GM10248 (cell line): ENCODE data around the gene FMNL2.

ENCODE experiments used
- CTCF ChIA-PET: fragments of 300-600 bp; sonication (Branson Sonifier 250); formaldehyde crosslinking; extraction: SDS; loops from one replicate; lab custom pipeline; 2021; ENCODE audit warnings: antibody characterized with exemption; lab: Yijun Ruan, JAX
- POLR2A ChIA-PET: fragments of 350-650 bp; sonication (Branson Sonifier 250); formaldehyde crosslinking; extraction: SDS; loops from one replicate; lab custom pipeline; 2020; ENCODE audit warnings: antibody characterized with exemption; lab: Yijun Ruan, JAX
- DNase-seq: peaks from one replicate; pipeline ENCODE4 v3.0.0; 2012; ENCODE audit errors: extremely low spot score
- TF ChIP-seq, protein P1 (sequence below): IDR thresholded peaks from 2 replicates; pipeline ENCODE4 v1.5.1; 2012; ENCODE audit warnings: mild to moderate bottlenecking, low read depth; ENCODE audit errors: extremely low read depth, missing control alignments, control extremely low read depth

FMNL2 gene

DNA sequence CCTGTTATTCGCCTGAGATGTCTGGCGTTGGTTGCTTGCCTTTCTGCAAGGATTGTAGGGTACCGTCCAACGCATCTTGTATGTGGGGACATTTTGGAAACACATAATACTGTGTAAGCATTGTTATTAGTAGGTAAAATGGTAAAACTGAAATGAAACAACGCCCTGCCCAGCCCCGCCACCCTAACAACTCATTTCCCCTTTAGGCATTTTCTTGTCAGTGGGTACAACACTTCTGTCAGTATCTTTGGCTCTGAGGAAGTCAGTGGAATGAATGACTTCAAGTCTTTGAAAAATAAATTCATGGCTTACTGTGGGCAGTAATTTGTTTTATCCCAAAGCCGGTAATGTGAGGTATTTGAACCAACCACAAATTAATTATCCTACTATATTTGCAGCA, 86.0 kb downstream of the FMNL2 start:
- TF ChIP-seq, protein P1, sequence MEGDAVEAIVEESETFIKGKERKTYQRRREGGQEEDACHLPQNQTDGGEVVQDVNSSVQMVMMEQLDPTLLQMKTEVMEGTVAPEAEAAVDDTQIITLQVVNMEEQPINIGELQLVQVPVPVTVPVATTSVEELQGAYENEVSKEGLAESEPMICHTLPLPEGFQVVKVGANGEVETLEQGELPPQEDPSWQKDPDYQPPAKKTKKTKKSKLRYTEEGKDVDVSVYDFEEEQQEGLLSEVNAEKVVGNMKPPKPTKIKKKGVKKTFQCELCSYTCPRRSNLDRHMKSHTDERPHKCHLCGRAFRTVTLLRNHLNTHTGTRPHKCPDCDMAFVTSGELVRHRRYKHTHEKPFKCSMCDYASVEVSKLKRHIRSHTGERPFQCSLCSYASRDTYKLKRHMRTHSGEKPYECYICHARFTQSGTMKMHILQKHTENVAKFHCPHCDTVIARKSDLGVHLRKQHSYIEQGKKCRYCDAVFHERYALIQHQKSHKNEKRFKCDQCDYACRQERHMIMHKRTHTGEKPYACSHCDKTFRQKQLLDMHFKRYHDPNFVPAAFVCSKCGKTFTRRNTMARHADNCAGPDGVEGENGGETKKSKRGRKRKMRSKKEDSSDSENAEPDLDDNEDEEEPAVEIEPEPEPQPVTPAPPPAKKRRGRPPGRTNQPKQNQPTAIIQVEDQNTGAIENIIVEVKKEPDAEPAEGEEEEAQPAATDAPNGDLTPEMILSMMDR: no peak
- DNase-seq: no peak
- POLR2A ChIA-PET: no interaction called here
- CTCF ChIA-PET: interaction anchor here (1.4 to 1.9 kb wide), 2 partner anchors 10 to 42 kb away, joined by 3 to 7 read pairs; no protein-coding TSS in a partner anchor

DNA sequence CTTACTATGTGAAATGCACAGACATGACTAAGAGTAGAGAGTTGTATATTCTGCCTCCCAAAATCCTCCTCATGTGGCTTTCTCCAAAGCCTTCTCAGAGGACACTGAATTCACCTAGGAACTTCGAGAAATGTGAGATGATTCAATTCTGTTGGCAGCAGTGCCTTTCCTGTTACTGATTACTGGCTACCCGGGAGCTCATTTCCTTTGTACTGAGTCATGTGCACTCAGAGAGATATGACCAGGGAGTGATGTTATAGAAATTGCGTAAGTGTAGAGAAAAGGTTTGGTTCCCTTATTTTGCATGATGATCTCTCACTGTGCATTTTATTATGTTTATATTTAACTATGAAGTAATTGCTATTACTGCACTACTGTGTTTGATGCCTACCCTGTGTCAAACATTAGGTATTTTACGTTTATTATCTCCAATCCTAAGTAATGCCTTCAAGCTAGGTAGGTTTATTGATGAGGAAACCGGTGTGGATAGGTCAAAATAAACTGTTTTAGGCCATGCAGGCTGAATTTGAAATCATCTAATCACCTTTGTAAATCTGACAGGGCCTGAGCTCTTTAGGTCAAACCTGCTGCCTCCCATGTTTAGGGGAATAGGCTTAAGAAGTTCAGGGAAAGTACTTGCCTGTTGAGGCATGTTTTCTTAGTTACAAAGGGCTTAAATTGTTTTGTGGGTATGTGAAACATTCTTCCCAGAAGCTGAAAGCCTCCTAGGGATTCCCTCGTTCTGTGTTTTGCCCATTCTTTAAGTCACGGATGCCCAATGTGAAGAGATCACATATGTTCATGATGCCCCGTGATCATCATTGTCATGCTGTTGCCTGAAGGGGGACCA, 86.8 kb downstream of the FMNL2 start:
- ChIA-PET POLR2A (no interaction called here), CTCF (interaction anchor here (1.1 to 1.9 kb wide), 2 partner anchors 11 to 16 kb away, joined by 3 to 7 read pairs; no protein-coding TSS in a partner anchor)
- no peak for DNase-seq
- TF ChIP-seq, protein P1: no peak

DNA sequence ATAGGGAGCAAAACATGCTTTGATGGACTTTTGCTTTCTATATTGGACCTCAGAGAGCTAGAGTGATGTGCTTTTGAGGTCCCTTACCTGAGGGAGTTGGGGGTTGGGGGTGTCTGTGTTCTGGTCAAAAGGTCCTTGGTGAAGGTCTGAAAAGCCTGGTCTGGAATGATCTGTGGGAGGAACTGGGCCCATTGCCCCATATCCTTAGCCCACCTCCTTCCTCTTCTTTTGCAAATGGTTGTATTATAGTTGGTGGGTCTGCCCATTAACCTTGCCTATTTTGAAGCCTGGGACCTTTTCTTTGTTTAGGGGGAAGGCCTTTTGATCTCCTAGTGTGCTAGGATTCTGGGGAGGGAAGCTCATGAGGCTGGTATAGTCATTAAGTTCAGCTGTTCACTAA, 88.7 kb downstream of the FMNL2 start:
- DNase-seq: no peak
- ChIA-PET CTCF (interaction anchor here (0.9 to 1.2 kb wide), 2 partner anchors 9 to 15 kb away, joined by 3 to 4 read pairs; no protein-coding TSS in a partner anchor), POLR2A (no interaction called here)
- TF ChIP-seq, protein P1: no peak

DNA sequence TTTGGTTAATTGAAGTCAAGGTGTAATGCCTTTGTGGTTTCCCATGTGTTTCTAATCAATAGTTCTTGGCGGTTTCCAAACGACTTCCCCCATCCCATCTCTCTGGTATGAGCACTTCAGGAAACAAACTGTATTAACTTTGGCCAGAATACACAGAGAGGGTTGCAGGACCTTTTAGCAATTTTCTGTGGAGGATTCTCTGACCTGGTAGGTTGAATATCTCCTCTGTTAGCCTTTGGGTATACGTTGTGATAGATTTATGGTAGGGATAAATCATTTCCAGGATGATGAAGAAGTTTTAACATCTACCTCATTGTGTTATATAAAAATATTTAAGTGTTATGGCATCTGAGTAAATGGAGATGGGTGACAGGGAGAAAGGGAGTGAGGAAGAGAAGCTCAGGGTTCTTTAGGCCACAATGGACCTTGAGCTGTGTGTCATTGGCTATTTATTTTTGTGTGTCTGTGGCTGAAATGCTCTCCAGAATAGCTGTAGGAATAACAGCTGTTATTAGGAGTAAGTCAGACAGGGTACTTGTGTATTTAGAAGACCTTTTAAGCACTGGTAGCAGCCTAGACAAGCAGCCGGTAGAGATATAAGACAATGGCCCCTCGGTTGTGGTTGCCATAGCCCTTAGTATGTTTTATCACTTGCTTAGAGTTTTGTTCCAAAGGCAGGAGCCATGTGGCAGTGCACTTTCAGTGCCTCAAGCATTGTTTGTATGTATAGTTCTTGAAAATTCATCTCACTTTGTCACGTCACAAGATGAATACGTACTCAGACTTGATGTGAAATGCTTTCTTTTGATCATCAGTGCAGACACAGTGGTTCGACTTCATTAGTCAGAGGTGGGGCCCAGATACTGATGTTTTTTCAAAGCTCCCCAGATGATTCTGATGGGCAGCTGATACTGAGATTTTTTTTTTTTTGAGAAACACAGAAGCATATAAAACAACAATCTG, 91.1 kb downstream of the FMNL2 start:
- POLR2A ChIA-PET: no interaction called here
- no peak for DNase-seq
- TF ChIP-seq, protein P1: no peak
- CTCF ChIA-PET: interaction anchor here (1.1 to 3.0 kb wide), 2 partner anchors 10 to 14 kb away, joined by 3 to 9 read pairs; no protein-coding TSS in a partner anchor

DNA sequence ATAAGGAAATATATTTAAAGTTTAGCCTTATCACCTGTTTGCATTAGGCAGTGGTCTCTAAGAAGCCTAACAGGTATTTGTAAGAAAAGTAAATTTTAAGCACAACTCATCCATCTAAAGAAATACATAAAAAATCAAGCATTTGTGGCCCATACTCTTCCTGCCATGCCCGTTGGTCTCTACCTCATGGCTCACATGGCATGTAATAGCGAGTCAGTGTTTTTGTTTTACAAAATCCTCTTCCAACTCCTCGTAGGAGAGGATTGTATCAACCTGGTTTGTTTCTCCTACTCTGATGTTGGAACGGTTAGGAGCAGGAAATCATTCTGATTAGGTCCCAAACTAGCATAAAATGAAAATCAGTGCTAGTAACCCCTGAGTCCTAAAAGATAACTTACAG, 91.8 kb downstream of the FMNL2 start:
- ChIA-PET POLR2A (no interaction called here), CTCF (interaction anchor here (3.0 kb wide), 1 partner anchor 11 kb away, joined by 9 read pairs; no protein-coding TSS in a partner anchor)
- TF ChIP-seq, protein P1: no peak
- no peak for DNase-seq

DNA sequence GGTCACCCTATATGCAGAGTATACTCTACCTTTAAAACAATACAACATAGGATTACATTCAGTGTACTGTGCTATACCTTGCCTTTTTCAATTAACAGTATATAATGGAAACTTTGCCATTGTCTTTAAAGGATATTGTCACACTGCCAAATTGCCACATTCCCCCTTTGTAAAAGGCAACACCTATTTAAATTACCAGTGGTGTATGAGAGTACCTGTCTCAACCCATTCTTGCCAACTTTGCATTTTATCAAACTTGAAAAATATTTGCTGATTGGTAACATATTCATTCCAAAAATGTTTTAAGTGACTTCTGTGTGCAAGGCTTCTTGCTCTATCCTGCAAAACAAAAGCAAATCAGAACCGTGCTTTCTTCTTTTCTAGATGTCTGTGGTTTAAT, 92.9 kb downstream of the FMNL2 start:
- ChIA-PET CTCF (interaction anchor here (1.1 to 1.2 kb wide), 2 partner anchors 16 to 21 kb away, joined by 3 read pairs; no protein-coding TSS in a partner anchor), POLR2A (no interaction called here)
- no peak for DNase-seq
- TF ChIP-seq, protein P1: no peak
